Measurements from ENCODE around the gene ZNF678. TPM values are rescaled to one million over a fixed set of nuclear protein-coding genes. Genes with fewer than 3 reads are reported as not detected.
"Not testable (repeated sequence)": the region's sequence is repeated elsewhere in the genome, so short reads cannot be mapped to it uniquely, and the experiment has no call there.

The ZNF678 gene
- total RNA-seq, 4 donors from 2014 or later: 9.7 to 51.4 (median 18.6) TPM

GRCh38 chr1:227604446-227604845, 41.1 kb downstream of the ZNF678 start:
- intact Hi-C loops (cut with DNase I; ENCODE audit: low total_unique reads): no loop called here
- Histone ChIP-seq H3K27ac (no peak overlapping the region), H3K27me3 (no peaks in the 10 kb centered on the region), H3K4me3 (no peak overlapping the region), H3K4me1 (no peaks in the 10 kb centered on the region), H3K36me3 (no peaks in the 10 kb centered on the region), H3K9me3 (no peaks in the 10 kb centered on the region)
- DNase-seq: no peak
- no peak for TF ChIP-seq CTCF (IDR thresholded peaks at IDR 0.05)
- no peak for TF ChIP-seq POLR2A (IDR thresholded peaks at IDR 0.05)

GRCh38 chr1:227606271-227606670, 42.9 kb downstream of the ZNF678 start:
- H3K27me3 ChIP-seq; intact Hi-C loops (cut with DNase I; ENCODE audit: low total_unique reads); H3K9me3 ChIP-seq; H3K4me3 ChIP-seq; H3K36me3 ChIP-seq; H3K4me1 ChIP-seq; H3K27ac ChIP-seq; DNase-seq: not testable (repeated sequence)

GRCh38 chr1:227607336-227607898, 44.1 kb downstream of the ZNF678 start:
- TF ChIP-seq POLR2A (IDR thresholded peaks at IDR 0.05): no peak
- TF ChIP-seq CTCF (IDR thresholded peaks at IDR 0.05): no peak
- no peak overlapping the region for H3K27ac ChIP-seq
- intact Hi-C loops (cut with DNase I; ENCODE audit: low total_unique reads): no loop called here
- H3K27me3 ChIP-seq: no peaks in the 10 kb centered on the region
- DNase-seq: no peak
- no peaks in the 10 kb centered on the region for H3K9me3 ChIP-seq
- H3K36me3 ChIP-seq: no peaks in the 10 kb centered on the region
- no peaks in the 10 kb centered on the region for H3K4me1 ChIP-seq
- no peak overlapping the region for H3K4me3 ChIP-seq

- Histone ChIP-seq H3K4me3 (no peak overlapping the region), H3K27me3 (no peaks in the 10 kb centered on the region), H3K4me1 (no peaks in the 10 kb centered on the region), H3K36me3 (no peaks in the 10 kb centered on the region), H3K27ac (no peak overlapping the region), H3K9me3 (no peaks in the 10 kb centered on the region)
- no peak for TF ChIP-seq CTCF (IDR thresholded peaks at IDR 0.05)
- no peak for TF ChIP-seq POLR2A (IDR thresholded peaks at IDR 0.05)
- DNase-seq: no peak
- intact Hi-C loops (cut with DNase I; ENCODE audit: low total_unique reads): no loop called here
These were observed 49.3 kb downstream of the ZNF678 start for GRCh38 chr1:227612658-227613057.

- Histone ChIP-seq H3K4me1 (no peaks in the 10 kb centered on the region), H3K36me3 (no peaks in the 10 kb centered on the region), H3K27ac (no peak overlapping the region), H3K27me3 (no peaks in the 10 kb centered on the region), H3K4me3 (no peak overlapping the region), H3K9me3 (no peaks in the 10 kb centered on the region)
- intact Hi-C loops (cut with DNase I; ENCODE audit: low total_unique reads): no loop called here
- no peak for DNase-seq
- TF ChIP-seq POLR2A (IDR thresholded peaks at IDR 0.05): no peak
- no peak for TF ChIP-seq CTCF (IDR thresholded peaks at IDR 0.05)
These were observed 50.2 kb downstream of the ZNF678 start for GRCh38 chr1:227613526-227613925.

GRCh38 chr1:227621211-227621610, 57.9 kb downstream of the ZNF678 start:
- no peaks in the 10 kb centered on the region for H3K9me3 ChIP-seq

More at GRCh38 chr1:227621211-227621610, 57.9 kb downstream of the ZNF678 start:
- intact Hi-C loops (cut with DNase I; ENCODE audit: low total_unique reads): no loop called here
- no peak for DNase-seq
- Histone ChIP-seq H3K27me3 (no peaks in the 10 kb centered on the region), H3K36me3 (no peaks in the 10 kb centered on the region), H3K4me1 (no peaks in the 10 kb centered on the region), H3K4me3 (no peak overlapping the region), H3K27ac (no peak overlapping the region)
- TF ChIP-seq CTCF (IDR thresholded peaks at IDR 0.05) (no peak), POLR2A (IDR thresholded peaks at IDR 0.05) (no peak)
